Measurements from ENCODE around the gene DYSF. TPM values are rescaled to one million over a fixed set of nuclear protein-coding genes. Genes with fewer than 3 reads are reported as not detected.

Gene DYSF
- polyA plus RNA-seq, 1 donor (not counting 4 experiments of a cell fraction or from before 2014, with no cell fraction given) = 8.2 TPM

DNA sequence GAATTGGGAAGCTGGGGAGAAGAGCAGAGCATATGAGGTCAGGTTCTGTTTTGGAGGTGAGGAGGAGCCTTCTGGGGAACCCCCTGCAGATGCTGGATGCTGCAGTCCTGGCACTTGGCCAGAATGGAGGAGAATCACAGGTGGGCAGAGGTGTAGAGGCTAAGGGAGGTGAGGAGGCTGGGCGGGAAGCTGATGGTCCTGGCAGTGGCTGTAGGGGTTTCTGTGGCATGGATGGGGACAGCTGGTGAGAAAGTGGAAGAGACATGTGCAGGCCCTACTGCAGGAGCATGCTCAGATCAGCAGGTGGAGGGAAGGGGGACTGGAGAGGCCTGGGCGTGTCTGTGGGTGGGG, 101.3 kb downstream of the DYSF start:
- no peak overlapping the region for H3K27ac ChIP-seq (ENCODE audit: control insufficient read depth, insufficient read depth, low read length)
- H3K79me2 ChIP-seq (ENCODE audit: control insufficient read depth, insufficient read depth, low read length) = no peaks in the 10 kb centered on the region
- FAIRE-seq = no peak
- no peak overlapping the region for H3K4me3 ChIP-seq (ENCODE audit: control insufficient read depth in 2 of 3, extremely low read depth in 1 of 3, insufficient read depth in 2 of 3, low read depth in 1 of 3, low read length in 3 of 3)
- H3K9me1 ChIP-seq (ENCODE audit: control insufficient read depth, extremely low read depth, insufficient read depth, low read length) = no peaks in the 10 kb centered on the region
- no peaks in the 10 kb centered on the region for H4K20me1 ChIP-seq (ENCODE audit: control insufficient read depth, extremely low read depth, insufficient read depth, low read length)
- no peaks in the 10 kb centered on the region for H3K4me1 ChIP-seq (ENCODE audit: control insufficient read depth, extremely low read depth, insufficient read depth, low read length)
- no peaks in the 10 kb centered on the region for H3K9me3 ChIP-seq (ENCODE audit: control insufficient read depth, low read depth, low read length)
- dilution Hi-C loops (cut with MboI; ENCODE audit: extremely low pct_ligation_motif_present, low sequenced_read_pairs) = no loop called here
- TF ChIP-seq EZH2 (IDR thresholded peaks at IDR 0.05; ENCODE audit: low read length) = no peak
- TF ChIP-seq, protein P1, sequence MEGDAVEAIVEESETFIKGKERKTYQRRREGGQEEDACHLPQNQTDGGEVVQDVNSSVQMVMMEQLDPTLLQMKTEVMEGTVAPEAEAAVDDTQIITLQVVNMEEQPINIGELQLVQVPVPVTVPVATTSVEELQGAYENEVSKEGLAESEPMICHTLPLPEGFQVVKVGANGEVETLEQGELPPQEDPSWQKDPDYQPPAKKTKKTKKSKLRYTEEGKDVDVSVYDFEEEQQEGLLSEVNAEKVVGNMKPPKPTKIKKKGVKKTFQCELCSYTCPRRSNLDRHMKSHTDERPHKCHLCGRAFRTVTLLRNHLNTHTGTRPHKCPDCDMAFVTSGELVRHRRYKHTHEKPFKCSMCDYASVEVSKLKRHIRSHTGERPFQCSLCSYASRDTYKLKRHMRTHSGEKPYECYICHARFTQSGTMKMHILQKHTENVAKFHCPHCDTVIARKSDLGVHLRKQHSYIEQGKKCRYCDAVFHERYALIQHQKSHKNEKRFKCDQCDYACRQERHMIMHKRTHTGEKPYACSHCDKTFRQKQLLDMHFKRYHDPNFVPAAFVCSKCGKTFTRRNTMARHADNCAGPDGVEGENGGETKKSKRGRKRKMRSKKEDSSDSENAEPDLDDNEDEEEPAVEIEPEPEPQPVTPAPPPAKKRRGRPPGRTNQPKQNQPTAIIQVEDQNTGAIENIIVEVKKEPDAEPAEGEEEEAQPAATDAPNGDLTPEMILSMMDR (optimal IDR thresholded peaks at IDR 0.05 in 1 of 3, IDR thresholded peaks at IDR 0.05 in 1 of 3, conservative IDR thresholded peaks at IDR 0.05 in 1 of 3; ENCODE audit: extremely low read depth in 1 of 3, insufficient read depth in 2 of 3, low read length in 3 of 3) = no peak
- H3K4me2 ChIP-seq (ENCODE audit: control insufficient read depth, extremely low read depth, insufficient read depth, low read depth, low read length) = no peak overlapping the region
- no peak for DNase-seq (ENCODE audit: low read depth, low spot score)
- peaks cover 0 to 2% of the 10 kb centered on the region in 2 experiments for H3K36me3 ChIP-seq (ENCODE audit: control insufficient read depth in 2 of 2, extremely low read depth in 1 of 2, insufficient read depth in 2 of 2, low read length in 2 of 2)
- no peak overlapping the region for H3K9ac ChIP-seq (ENCODE audit: control insufficient read depth, extremely low read depth, insufficient read depth, low read length)
- no peak overlapping the region for H2AFZ ChIP-seq (ENCODE audit: control insufficient read depth, low read length)
- peaks cover 3% of the 10 kb centered on the region for H3K27me3 ChIP-seq (ENCODE audit: control insufficient read depth, extremely low read depth, insufficient read depth, low read length)

DNA sequence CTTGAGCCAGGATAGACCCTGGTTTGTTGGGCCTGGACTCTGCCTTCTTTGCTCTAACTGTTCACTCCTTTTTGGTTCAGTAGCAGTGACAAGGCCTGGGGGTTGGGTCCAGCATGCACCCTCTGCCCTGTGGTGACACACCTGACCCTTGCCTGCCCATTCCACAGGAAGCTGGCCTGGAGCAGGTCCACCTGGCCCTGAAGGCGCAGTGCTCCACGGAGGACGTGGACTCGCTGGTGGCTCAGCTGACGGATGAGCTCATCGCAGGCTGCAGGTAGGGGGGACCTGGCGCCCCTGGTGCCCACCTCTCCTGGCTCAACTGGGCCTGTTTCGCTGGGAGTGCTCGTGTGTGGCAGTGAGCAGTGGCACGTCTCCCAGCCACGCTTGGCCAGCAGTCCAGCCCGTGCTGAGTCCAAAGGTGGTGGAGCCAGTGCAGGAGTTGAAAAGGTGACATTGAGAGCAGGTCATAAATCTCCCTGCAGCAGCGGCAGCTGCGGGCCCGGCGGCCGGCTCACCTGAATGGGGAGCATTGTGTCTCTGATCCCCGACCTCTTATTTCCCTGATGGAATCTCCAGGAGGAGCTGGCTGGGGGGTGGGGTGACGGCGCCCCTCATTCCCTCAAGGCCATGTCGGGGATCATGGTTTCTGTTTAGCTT, 102.6 kb downstream of the DYSF start:
- no peak for DNase-seq (ENCODE audit: low read depth, low spot score)
- dilution Hi-C loops (cut with MboI; ENCODE audit: extremely low pct_ligation_motif_present, low sequenced_read_pairs) = no loop called here
- Histone ChIP-seq H3K9me3 (ENCODE audit: control insufficient read depth, low read depth, low read length) (no peaks in the 10 kb centered on the region), H3K27ac (ENCODE audit: control insufficient read depth, insufficient read depth, low read length) (no peak overlapping the region), H3K79me2 (ENCODE audit: control insufficient read depth, insufficient read depth, low read length) (no peaks in the 10 kb centered on the region), H3K4me1 (ENCODE audit: control insufficient read depth, extremely low read depth, insufficient read depth, low read length) (no peaks in the 10 kb centered on the region), H3K4me3 (ENCODE audit: control insufficient read depth in 2 of 3, extremely low read depth in 1 of 3, insufficient read depth in 2 of 3, low read depth in 1 of 3, low read length in 3 of 3) (no peak overlapping the region), H4K20me1 (ENCODE audit: control insufficient read depth, extremely low read depth, insufficient read depth, low read length) (no peaks in the 10 kb centered on the region), H3K4me2 (ENCODE audit: control insufficient read depth, extremely low read depth, insufficient read depth, low read depth, low read length) (no peak overlapping the region), H2AFZ (ENCODE audit: control insufficient read depth, low read length) (no peak overlapping the region), H3K9ac (ENCODE audit: control insufficient read depth, extremely low read depth, insufficient read depth, low read length) (no peak overlapping the region), H3K36me3 (ENCODE audit: control insufficient read depth in 2 of 2, extremely low read depth in 1 of 2, insufficient read depth in 2 of 2, low read length in 2 of 2) (peaks cover 0 to 2% of the 10 kb centered on the region in 2 experiments), H3K9me1 (ENCODE audit: control insufficient read depth, extremely low read depth, insufficient read depth, low read length) (no peaks in the 10 kb centered on the region), H3K27me3 (ENCODE audit: control insufficient read depth, extremely low read depth, insufficient read depth, low read length) (peaks cover 11% of the 10 kb centered on the region)
- FAIRE-seq = no peak
- no peak for TF ChIP-seq EZH2 (IDR thresholded peaks at IDR 0.05; ENCODE audit: low read length)
- TF ChIP-seq, protein P1 (optimal IDR thresholded peaks at IDR 0.05 in 1 of 3, IDR thresholded peaks at IDR 0.05 in 1 of 3, conservative IDR thresholded peaks at IDR 0.05 in 1 of 3; ENCODE audit: extremely low read depth in 1 of 3, insufficient read depth in 2 of 3, low read length in 3 of 3) = no peak

All from keratinocyte (primary cell).